HEK293 (cell line): ENCODE data around the gene FMNL1.

Source experiments
- CTCF ChIP-seq: fragments of 450-650 bp; formaldehyde crosslinking; IDR thresholded peaks from 2 replicates; pipeline ENCODE4 v1.5.1; 2016; ENCODE audit warnings: missing biosample characterization, missing genetic modification characterization
- ZBTB1 ChIP-seq: fragments of 450-650 bp; formaldehyde crosslinking; IDR thresholded peaks from 2 replicates; pipeline ENCODE4 v1.5.1; 2016; ENCODE audit warnings: missing biosample characterization, missing genetic modification characterization
- ZBTB21 ChIP-seq: fragments of 450-650 bp; formaldehyde crosslinking; IDR thresholded peaks from 2 replicates; pipeline ENCODE4 v1.5.1; 2017; ENCODE audit warnings: missing biosample characterization, missing genetic modification characterization
- ZFP37 ChIP-seq: fragments of 450-650 bp; formaldehyde crosslinking; IDR thresholded peaks from 2 replicates; pipeline ENCODE4 v1.5.1; 2016; ENCODE audit warnings: missing biosample characterization, missing genetic modification characterization
- ZNF202 ChIP-seq: fragments of 450-650 bp; formaldehyde crosslinking; IDR thresholded peaks from 2 replicates; pipeline ENCODE4 v1.5.1; 2016; ENCODE audit warnings: missing biosample characterization, missing genetic modification characterization, borderline replicate concordance
- ZNF211 ChIP-seq: fragments of 450-650 bp; formaldehyde crosslinking; IDR thresholded peaks from 2 replicates; pipeline ENCODE4 v1.5.1; 2016; ENCODE audit warnings: low read depth, missing biosample characterization, missing genetic modification characterization
- ZNF311 ChIP-seq: fragments of 450-650 bp; formaldehyde crosslinking; IDR thresholded peaks from 2 replicates; pipeline ENCODE4 v1.5.1; 2017; ENCODE audit warnings: missing biosample characterization, missing genetic modification characterization, borderline replicate concordance
- TF ChIP-seq, protein P1 (sequence below): fragments of 450-650 bp; IDR thresholded peaks from 2 replicates; pipeline ENCODE4 v1.5.1; 2018; ENCODE audit warnings: missing biosample characterization, missing genetic modification characterization
- TF ChIP-seq, protein P2 (sequence below): fragments of 450-650 bp; formaldehyde crosslinking; IDR thresholded peaks from 2 replicates; pipeline ENCODE4 v1.5.1; 2016; ENCODE audit warnings: missing biosample characterization, missing genetic modification characterization
- TF ChIP-seq, protein P3 (sequence below): fragments of 450-650 bp; formaldehyde crosslinking; IDR thresholded peaks from 2 replicates; pipeline ENCODE4 v1.5.1; 2016; ENCODE audit warnings: missing biosample characterization, missing genetic modification characterization

GRCh38 chr17:45251931-45252330 is 30.2 kb downstream of the FMNL1 start:
- TF ChIP-seq ZFP37 (tag by site-specific recombination) (no peak), ZBTB1 (tag by site-specific recombination) (no peak), ZNF202 (tag by site-specific recombination) (no peak), CTCF (tag by site-specific recombination) (no peak), ZNF211 (tag by site-specific recombination) (no peak), ZBTB21 (tag by site-specific recombination) (no peak), ZNF311 (tag by site-specific recombination) (no peak)
- TF ChIP-seq, protein P1, sequence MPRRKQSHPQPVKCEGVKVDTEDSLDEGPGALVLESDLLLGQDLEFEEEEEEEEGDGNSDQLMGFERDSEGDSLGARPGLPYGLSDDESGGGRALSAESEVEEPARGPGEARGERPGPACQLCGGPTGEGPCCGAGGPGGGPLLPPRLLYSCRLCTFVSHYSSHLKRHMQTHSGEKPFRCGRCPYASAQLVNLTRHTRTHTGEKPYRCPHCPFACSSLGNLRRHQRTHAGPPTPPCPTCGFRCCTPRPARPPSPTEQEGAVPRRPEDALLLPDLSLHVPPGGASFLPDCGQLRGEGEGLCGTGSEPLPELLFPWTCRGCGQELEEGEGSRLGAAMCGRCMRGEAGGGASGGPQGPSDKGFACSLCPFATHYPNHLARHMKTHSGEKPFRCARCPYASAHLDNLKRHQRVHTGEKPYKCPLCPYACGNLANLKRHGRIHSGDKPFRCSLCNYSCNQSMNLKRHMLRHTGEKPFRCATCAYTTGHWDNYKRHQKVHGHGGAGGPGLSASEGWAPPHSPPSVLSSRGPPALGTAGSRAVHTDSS (tag by site-specific recombination), result no peak
- TF ChIP-seq, protein P2, sequence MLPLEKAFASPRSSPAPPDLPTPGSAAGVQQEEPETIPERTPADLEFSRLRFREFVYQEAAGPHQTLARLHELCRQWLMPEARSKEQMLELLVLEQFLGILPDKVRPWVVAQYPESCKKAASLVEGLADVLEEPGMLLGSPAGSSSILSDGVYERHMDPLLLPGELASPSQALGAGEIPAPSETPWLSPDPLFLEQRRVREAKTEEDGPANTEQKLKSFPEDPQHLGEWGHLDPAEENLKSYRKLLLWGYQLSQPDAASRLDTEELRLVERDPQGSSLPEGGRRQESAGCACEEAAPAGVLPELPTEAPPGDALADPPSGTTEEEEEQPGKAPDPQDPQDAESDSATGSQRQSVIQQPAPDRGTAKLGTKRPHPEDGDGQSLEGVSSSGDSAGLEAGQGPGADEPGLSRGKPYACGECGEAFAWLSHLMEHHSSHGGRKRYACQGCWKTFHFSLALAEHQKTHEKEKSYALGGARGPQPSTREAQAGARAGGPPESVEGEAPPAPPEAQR (tag by site-specific recombination), result no peak
- TF ChIP-seq, protein P3, sequence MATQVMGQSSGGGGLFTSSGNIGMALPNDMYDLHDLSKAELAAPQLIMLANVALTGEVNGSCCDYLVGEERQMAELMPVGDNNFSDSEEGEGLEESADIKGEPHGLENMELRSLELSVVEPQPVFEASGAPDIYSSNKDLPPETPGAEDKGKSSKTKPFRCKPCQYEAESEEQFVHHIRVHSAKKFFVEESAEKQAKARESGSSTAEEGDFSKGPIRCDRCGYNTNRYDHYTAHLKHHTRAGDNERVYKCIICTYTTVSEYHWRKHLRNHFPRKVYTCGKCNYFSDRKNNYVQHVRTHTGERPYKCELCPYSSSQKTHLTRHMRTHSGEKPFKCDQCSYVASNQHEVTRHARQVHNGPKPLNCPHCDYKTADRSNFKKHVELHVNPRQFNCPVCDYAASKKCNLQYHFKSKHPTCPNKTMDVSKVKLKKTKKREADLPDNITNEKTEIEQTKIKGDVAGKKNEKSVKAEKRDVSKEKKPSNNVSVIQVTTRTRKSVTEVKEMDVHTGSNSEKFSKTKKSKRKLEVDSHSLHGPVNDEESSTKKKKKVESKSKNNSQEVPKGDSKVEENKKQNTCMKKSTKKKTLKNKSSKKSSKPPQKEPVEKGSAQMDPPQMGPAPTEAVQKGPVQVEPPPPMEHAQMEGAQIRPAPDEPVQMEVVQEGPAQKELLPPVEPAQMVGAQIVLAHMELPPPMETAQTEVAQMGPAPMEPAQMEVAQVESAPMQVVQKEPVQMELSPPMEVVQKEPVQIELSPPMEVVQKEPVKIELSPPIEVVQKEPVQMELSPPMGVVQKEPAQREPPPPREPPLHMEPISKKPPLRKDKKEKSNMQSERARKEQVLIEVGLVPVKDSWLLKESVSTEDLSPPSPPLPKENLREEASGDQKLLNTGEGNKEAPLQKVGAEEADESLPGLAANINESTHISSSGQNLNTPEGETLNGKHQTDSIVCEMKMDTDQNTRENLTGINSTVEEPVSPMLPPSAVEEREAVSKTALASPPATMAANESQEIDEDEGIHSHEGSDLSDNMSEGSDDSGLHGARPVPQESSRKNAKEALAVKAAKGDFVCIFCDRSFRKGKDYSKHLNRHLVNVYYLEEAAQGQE, result no peak
